WTC11 (cell line): Measurements from ENCODE around the gene NR1H3. TPM values are rescaled to one million over a fixed set of nuclear protein-coding genes. Genes with fewer than 3 reads are reported as not detected.

Experiments
- ATAC-seq: fragments of 200-7000 bp; cut with Tn5 transposase; 2 replicates; pipeline ENCODE4 v1.10.0; 2021; ENCODE audit warnings: mild to moderate bottlenecking, moderate library complexity
- CTCF ChIA-PET: fragments of 300-600 bp; sonication (Branson Sonifier 250); formaldehyde crosslinking; loops from one replicate; lab custom pipeline; 2021; ENCODE audit warnings: antibody characterized with exemption; lab: Charles Lee
- POLR2A ChIA-PET: fragments of 350-600 bp; sonication (Branson Sonifier 250); formaldehyde crosslinking; loops from one replicate; lab custom pipeline; 2021; ENCODE audit warnings: antibody characterized with exemption; lab: Charles Lee
- DNase-seq: peaks from one replicate; pipeline ENCODE4 v3.0.0; 2021; ENCODE audit warnings: low spot score
- H3K27ac Mint-ChIP-seq: 2 replicates; pipeline ENCODE4 v1.8.0; 2021; ENCODE audit warnings: mixed read lengths
- H3K27me3 Mint-ChIP-seq: 2 replicates; pipeline ENCODE4 v1.8.0; 2021; ENCODE audit warnings: low read depth, mild to moderate bottlenecking, moderate library complexity, mixed read lengths
- H3K36me3 Mint-ChIP-seq: 2 replicates; pipeline ENCODE4 v1.8.0; 2021; ENCODE audit warnings: mixed read lengths
- H3K4me1 Mint-ChIP-seq: 2 replicates; pipeline ENCODE4 v1.8.0; 2022; ENCODE audit warnings: mixed read lengths
- H3K4me3 Mint-ChIP-seq: 2 replicates; pipeline ENCODE4 v1.8.0; 2021; ENCODE audit warnings: mild to moderate bottlenecking, moderate library complexity, mixed read lengths
- H3K9me3 Mint-ChIP-seq: 2 replicates; pipeline ENCODE4 v1.8.0; 2021; ENCODE audit warnings: mixed read lengths
- ETV6 ChIP-seq: sonication (generic); formaldehyde crosslinking; IDR thresholded peaks from 2 replicates; pipeline ENCODE4 v1.8.1; 2022; ENCODE audit warnings: mild to moderate bottlenecking, missing genetic modification reagents
- FOXJ3 ChIP-seq: sonication (generic); formaldehyde crosslinking; IDR thresholded peaks from 2 replicates; pipeline ENCODE4 v1.9.0; 2021; ENCODE audit warnings: missing genetic modification reagents, mild to moderate bottlenecking, borderline replicate concordance
- JUN ChIP-seq: sonication (generic); formaldehyde crosslinking; IDR thresholded peaks from 2 replicates; pipeline ENCODE4 v1.8.0; 2023; ENCODE audit warnings: mild to moderate bottlenecking, missing genetic modification reagents
- MYBL2 ChIP-seq: sonication (generic); formaldehyde crosslinking; IDR thresholded peaks from 2 replicates; pipeline ENCODE4 v1.8.1; 2023; ENCODE audit warnings: mild to moderate bottlenecking, moderate library complexity, missing genetic modification reagents
- OVOL2 ChIP-seq: fragments of 250-450 bp; sonication (Bioruptor Pico); IDR thresholded peaks from 2 replicates; pipeline ENCODE4 v1.9.0; 2021; ENCODE audit warnings: mild to moderate bottlenecking, borderline replicate concordance
- RORB ChIP-seq: fragments of 250-450 bp; sonication (Bioruptor Pico); IDR thresholded peaks from 2 replicates; pipeline ENCODE4 v1.9.0; 2021; ENCODE audit warnings: mild to moderate bottlenecking
- TEAD1 ChIP-seq: sonication (generic); formaldehyde crosslinking; IDR thresholded peaks from 2 replicates; pipeline ENCODE4 v1.8.0; 2022; ENCODE audit warnings: mild to moderate bottlenecking, missing genetic modification reagents
- ZBTB21 ChIP-seq: sonication (generic); formaldehyde crosslinking; IDR thresholded peaks from 2 replicates; pipeline ENCODE4 v1.8.1; 2023; ENCODE audit warnings: mild to moderate bottlenecking, missing genetic modification reagents, borderline replicate concordance
- ZNF317 ChIP-seq: sonication (generic); formaldehyde crosslinking; IDR thresholded peaks from 2 replicates; pipeline ENCODE4 v1.8.1; 2023; ENCODE audit warnings: low read depth, mild to moderate bottlenecking, moderate library complexity, missing genetic modification reagents, borderline replicate concordance
- ZNF423 ChIP-seq: fragments of 250-450 bp; sonication (Bioruptor Pico); IDR thresholded peaks from 2 replicates; pipeline ENCODE4 v2.1.2; 2022; ENCODE audit warnings: mild to moderate bottlenecking, moderate library complexity
- total RNA-seq: library from RNA; stranded (reverse); gene quantifications from 3 replicates; pipeline ENCODE4 v1.2.3, GENCODE V29; 2021
- TF ChIP-seq, protein P1 (sequence below): sonication (generic); formaldehyde crosslinking; IDR thresholded peaks from 2 replicates; pipeline ENCODE4 v1.8.1; 2023; ENCODE audit warnings: mild to moderate bottlenecking, missing genetic modification reagents, borderline replicate concordance
- TF ChIP-seq, protein P2 (sequence below): sonication (generic); formaldehyde crosslinking; IDR thresholded peaks from 2 replicates; pipeline ENCODE4 v1.8.0; 2022; ENCODE audit warnings: mild to moderate bottlenecking, missing genetic modification reagents
- TF ChIP-seq, protein P3 (sequence below): sonication (generic); formaldehyde crosslinking; IDR thresholded peaks from 2 replicates; pipeline ENCODE4 v1.8.1; 2022; ENCODE audit warnings: mild to moderate bottlenecking, moderate library complexity, missing genetic modification reagents
- TF ChIP-seq, protein P4 (sequence below): sonication (generic); formaldehyde crosslinking; conservative IDR thresholded peaks from 2 replicates; pipeline ENCODE4 v1.8.1; 2022; ENCODE audit warnings: mild to moderate bottlenecking, missing genetic modification reagents
- TF ChIP-seq, protein P5 (sequence below): sonication (generic); formaldehyde crosslinking; conservative IDR thresholded peaks from 2 replicates; pipeline ENCODE4 v1.8.1; 2023; ENCODE audit warnings: mild to moderate bottlenecking, low read depth, missing genetic modification reagents, moderate library complexity
- TF ChIP-seq, protein P6 (sequence below): fragments of 250-450 bp; sonication (Bioruptor Pico); IDR thresholded peaks from 2 replicates; pipeline ENCODE4 v1.9.0; 2021; ENCODE audit warnings: mild to moderate bottlenecking
- TF ChIP-seq, protein P7 (sequence below): fragments of 250-450 bp; sonication (Bioruptor Pico); IDR thresholded peaks from 2 replicates; pipeline ENCODE4 v1.9.0; 2021; ENCODE audit warnings: mild to moderate bottlenecking, borderline replicate concordance
- TF ChIP-seq, protein P8 (sequence below): sonication (generic); formaldehyde crosslinking; IDR thresholded peaks from 2 replicates; pipeline ENCODE4 v1.8.0; 2022; ENCODE audit warnings: mild to moderate bottlenecking, missing genetic modification reagents

Gene NR1H3
- total RNA-seq, 1 experiment from 2014 or later = 26.3 TPM

DNA sequence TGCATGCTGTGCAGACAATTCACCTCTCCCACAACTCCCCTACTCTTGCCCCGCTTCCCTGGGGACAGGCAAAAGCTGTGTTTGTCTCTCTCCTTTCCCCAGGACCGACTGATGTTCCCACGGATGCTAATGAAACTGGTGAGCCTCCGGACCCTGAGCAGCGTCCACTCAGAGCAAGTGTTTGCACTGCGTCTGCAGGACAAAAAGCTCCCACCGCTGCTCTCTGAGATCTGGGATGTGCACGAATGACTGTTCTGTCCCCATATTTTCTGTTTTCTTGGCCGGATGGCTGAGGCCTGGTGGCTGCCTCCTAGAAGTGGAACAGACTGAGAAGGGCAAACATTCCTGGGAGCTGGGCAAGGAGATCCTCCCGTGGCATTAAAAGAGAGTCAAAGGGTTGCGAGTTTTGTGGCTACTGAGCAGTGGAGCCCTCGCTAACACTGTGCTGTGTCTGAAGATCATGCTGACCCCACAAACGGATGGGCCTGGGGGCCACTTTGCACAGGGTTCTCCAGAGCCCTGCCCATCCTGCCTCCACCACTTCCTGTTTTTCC lies 10.7 kb downstream of the NR1H3 start (continued):
- TF ChIP-seq, protein P1, sequence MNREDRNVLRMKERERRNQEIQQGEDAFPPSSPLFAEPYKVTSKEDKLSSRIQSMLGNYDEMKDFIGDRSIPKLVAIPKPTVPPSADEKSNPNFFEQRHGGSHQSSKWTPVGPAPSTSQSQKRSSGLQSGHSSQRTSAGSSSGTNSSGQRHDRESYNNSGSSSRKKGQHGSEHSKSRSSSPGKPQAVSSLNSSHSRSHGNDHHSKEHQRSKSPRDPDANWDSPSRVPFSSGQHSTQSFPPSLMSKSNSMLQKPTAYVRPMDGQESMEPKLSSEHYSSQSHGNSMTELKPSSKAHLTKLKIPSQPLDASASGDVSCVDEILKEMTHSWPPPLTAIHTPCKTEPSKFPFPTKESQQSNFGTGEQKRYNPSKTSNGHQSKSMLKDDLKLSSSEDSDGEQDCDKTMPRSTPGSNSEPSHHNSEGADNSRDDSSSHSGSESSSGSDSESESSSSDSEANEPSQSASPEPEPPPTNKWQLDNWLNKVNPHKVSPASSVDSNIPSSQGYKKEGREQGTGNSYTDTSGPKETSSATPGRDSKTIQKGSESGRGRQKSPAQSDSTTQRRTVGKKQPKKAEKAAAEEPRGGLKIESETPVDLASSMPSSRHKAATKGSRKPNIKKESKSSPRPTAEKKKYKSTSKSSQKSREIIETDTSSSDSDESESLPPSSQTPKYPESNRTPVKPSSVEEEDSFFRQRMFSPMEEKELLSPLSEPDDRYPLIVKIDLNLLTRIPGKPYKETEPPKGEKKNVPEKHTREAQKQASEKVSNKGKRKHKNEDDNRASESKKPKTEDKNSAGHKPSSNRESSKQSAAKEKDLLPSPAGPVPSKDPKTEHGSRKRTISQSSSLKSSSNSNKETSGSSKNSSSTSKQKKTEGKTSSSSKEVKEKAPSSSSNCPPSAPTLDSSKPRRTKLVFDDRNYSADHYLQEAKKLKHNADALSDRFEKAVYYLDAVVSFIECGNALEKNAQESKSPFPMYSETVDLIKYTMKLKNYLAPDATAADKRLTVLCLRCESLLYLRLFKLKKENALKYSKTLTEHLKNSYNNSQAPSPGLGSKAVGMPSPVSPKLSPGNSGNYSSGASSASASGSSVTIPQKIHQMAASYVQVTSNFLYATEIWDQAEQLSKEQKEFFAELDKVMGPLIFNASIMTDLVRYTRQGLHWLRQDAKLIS (CRISPR knock-in tag) = no peak
- TF ChIP-seq, all 79 proteins: peak for 0

DNA sequence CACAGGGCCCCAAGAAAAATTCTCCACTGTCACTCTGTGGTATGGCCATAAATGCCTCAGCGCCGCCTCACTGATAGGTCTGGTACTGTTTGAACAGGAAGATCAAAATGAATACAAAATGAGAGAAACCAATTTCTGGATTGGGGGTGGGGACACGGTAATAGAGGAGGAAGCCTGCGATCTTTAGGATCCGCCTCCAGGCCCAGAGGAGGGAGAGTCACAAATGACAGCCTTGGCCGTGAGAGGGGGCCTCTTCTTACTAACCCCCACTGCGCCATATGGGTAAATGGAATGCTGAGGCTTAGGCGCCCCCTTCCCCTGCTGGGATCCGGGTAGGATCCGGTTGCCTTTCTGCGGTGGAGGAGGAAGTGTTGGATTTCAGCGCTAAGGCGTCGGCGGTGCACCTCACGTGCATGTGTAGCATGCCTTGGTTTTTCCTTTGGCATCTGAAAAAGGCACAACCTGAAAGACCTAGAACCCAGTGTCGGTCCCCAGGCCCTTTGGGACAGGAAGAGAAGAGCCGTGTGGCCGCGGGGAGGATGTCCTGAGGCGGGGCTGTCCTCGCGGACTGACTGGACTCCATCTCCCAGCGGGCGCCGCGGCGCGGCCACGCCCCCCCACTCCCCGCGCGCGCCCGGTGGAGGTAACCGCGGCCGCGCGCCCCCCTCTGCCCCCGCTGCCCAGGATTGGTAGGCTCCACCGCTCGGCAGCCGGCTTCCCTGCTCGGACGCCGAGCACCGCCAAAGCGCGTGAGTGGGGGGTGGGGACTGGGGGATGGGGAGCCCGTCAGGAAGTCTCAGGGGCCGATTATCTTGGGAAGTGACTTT lies 11.4 kb downstream of the NR1H3 start:
- Mint-ChIP-seq H3K36me3 (no peaks in the 10 kb centered on the region; the same call in 1 of the 2 replicates), H3K4me1 (peaks cover 39% of the 10 kb centered on the region), H3K27ac (peak overlapping the region; percentile 94), H3K9me3 (no peaks in the 10 kb centered on the region), H3K4me3 (peak overlapping the region; percentile 92), H3K27me3 (no peaks in the 10 kb centered on the region)
- peak; percentile 72 for ATAC-seq
- ChIA-PET CTCF (interaction anchor here (1.1 to 2.6 kb wide), 7 partner anchors 10 to 91 kb away, joined by 3 to 34 read pairs (median 8); partner anchors contain the start of genes ACP2 and NR1H3), POLR2A (interaction anchor here (0.5 to 1.7 kb wide), 3 partner anchors 10 to 38 kb away, joined by 3 to 9 read pairs (median 3); partner anchors contain the start of gene NR1H3)
- DNase-seq = peak; percentile 91
- TF ChIP-seq, protein P2, sequence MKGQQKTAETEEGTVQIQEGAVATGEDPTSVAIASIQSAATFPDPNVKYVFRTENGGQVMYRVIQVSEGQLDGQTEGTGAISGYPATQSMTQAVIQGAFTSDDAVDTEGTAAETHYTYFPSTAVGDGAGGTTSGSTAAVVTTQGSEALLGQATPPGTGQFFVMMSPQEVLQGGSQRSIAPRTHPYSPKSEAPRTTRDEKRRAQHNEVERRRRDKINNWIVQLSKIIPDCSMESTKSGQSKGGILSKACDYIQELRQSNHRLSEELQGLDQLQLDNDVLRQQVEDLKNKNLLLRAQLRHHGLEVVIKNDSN (CRISPR knock-in tag) = no peak
- no peak for TF ChIP-seq ZNF317
- TF ChIP-seq, protein P3, sequence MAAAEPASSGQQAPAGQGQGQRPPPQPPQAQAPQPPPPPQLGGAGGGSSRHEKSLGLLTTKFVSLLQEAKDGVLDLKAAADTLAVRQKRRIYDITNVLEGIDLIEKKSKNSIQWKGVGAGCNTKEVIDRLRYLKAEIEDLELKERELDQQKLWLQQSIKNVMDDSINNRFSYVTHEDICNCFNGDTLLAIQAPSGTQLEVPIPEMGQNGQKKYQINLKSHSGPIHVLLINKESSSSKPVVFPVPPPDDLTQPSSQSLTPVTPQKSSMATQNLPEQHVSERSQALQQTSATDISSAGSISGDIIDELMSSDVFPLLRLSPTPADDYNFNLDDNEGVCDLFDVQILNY (CRISPR knock-in tag) = no peak
- TF ChIP-seq, protein P4, sequence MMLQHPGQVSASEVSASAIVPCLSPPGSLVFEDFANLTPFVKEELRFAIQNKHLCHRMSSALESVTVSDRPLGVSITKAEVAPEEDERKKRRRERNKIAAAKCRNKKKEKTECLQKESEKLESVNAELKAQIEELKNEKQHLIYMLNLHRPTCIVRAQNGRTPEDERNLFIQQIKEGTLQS (CRISPR knock-in tag) = no peak
- no peak for TF ChIP-seq ZBTB21 (CRISPR knock-in tag)
- TF ChIP-seq, protein P5, sequence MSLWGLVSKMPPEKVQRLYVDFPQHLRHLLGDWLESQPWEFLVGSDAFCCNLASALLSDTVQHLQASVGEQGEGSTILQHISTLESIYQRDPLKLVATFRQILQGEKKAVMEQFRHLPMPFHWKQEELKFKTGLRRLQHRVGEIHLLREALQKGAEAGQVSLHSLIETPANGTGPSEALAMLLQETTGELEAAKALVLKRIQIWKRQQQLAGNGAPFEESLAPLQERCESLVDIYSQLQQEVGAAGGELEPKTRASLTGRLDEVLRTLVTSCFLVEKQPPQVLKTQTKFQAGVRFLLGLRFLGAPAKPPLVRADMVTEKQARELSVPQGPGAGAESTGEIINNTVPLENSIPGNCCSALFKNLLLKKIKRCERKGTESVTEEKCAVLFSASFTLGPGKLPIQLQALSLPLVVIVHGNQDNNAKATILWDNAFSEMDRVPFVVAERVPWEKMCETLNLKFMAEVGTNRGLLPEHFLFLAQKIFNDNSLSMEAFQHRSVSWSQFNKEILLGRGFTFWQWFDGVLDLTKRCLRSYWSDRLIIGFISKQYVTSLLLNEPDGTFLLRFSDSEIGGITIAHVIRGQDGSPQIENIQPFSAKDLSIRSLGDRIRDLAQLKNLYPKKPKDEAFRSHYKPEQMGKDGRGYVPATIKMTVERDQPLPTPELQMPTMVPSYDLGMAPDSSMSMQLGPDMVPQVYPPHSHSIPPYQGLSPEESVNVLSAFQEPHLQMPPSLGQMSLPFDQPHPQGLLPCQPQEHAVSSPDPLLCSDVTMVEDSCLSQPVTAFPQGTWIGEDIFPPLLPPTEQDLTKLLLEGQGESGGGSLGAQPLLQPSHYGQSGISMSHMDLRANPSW (CRISPR knock-in tag) = no peak
- TF ChIP-seq TEAD1 (CRISPR knock-in tag) = peak; percentile 81; the same call in 1 of the 2 replicates
- TF ChIP-seq, protein P6, sequence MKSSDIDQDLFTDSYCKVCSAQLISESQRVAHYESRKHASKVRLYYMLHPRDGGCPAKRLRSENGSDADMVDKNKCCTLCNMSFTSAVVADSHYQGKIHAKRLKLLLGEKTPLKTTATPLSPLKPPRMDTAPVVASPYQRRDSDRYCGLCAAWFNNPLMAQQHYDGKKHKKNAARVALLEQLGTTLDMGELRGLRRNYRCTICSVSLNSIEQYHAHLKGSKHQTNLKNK (CRISPR knock-in tag) = no peak
- no peak for TF ChIP-seq JUN
- TF ChIP-seq, protein P7, sequence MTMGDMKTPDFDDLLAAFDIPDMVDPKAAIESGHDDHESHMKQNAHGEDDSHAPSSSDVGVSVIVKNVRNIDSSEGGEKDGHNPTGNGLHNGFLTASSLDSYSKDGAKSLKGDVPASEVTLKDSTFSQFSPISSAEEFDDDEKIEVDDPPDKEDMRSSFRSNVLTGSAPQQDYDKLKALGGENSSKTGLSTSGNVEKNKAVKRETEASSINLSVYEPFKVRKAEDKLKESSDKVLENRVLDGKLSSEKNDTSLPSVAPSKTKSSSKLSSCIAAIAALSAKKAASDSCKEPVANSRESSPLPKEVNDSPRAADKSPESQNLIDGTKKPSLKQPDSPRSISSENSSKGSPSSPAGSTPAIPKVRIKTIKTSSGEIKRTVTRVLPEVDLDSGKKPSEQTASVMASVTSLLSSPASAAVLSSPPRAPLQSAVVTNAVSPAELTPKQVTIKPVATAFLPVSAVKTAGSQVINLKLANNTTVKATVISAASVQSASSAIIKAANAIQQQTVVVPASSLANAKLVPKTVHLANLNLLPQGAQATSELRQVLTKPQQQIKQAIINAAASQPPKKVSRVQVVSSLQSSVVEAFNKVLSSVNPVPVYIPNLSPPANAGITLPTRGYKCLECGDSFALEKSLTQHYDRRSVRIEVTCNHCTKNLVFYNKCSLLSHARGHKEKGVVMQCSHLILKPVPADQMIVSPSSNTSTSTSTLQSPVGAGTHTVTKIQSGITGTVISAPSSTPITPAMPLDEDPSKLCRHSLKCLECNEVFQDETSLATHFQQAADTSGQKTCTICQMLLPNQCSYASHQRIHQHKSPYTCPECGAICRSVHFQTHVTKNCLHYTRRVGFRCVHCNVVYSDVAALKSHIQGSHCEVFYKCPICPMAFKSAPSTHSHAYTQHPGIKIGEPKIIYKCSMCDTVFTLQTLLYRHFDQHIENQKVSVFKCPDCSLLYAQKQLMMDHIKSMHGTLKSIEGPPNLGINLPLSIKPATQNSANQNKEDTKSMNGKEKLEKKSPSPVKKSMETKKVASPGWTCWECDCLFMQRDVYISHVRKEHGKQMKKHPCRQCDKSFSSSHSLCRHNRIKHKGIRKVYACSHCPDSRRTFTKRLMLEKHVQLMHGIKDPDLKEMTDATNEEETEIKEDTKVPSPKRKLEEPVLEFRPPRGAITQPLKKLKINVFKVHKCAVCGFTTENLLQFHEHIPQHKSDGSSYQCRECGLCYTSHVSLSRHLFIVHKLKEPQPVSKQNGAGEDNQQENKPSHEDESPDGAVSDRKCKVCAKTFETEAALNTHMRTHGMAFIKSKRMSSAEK = no peak
- 0 out of 2 replicates have a peak, but pooled peaks have one; percentile 66 for TF ChIP-seq ETV6 (CRISPR knock-in tag)
- no peak for TF ChIP-seq MYBL2 (CRISPR knock-in tag)
- no peak for TF ChIP-seq OVOL2
- no peak for TF ChIP-seq RORB (CRISPR knock-in tag)
- TF ChIP-seq, protein P8, sequence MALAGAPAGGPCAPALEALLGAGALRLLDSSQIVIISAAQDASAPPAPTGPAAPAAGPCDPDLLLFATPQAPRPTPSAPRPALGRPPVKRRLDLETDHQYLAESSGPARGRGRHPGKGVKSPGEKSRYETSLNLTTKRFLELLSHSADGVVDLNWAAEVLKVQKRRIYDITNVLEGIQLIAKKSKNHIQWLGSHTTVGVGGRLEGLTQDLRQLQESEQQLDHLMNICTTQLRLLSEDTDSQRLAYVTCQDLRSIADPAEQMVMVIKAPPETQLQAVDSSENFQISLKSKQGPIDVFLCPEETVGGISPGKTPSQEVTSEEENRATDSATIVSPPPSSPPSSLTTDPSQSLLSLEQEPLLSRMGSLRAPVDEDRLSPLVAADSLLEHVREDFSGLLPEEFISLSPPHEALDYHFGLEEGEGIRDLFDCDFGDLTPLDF = 0 out of 2 replicates have a peak, but pooled peaks have one; percentile 48
- TF ChIP-seq ZNF423 (CRISPR knock-in tag) = no peak; the same call in 1 of the 2 replicates
- TF ChIP-seq FOXJ3 = no peak
